Uterus (tissue), 2 donors: Measurements from ENCODE around the gene ASB10.

ENCODE experiments used
- POLR2A ChIP-seq, 2 donors: fragments of 450-650 bp; IDR thresholded peaks; one replicate each; pipeline ENCODE4 v1.6.1; 2016; ENCODE audit warnings: antibody characterized with exemption in 2 of 2, mild to moderate bottlenecking in 1 of 2, moderate library complexity in 1 of 2
- TF ChIP-seq, protein P1 (sequence below), 4 experiments: fragments of 200-600 bp in 2 of 4; fragments of 450-650 bp in 2 of 4; sonication (generic) in 2 of 4; IDR thresholded peaks; one replicate each; pipeline ENCODE4 v1.5.1; 2016 to 2019; ENCODE audit warnings: antibody characterized with exemption in 4 of 4, mild to moderate bottlenecking in 2 of 4, moderate library complexity in 1 of 4

- TF ChIP-seq, protein P1, sequence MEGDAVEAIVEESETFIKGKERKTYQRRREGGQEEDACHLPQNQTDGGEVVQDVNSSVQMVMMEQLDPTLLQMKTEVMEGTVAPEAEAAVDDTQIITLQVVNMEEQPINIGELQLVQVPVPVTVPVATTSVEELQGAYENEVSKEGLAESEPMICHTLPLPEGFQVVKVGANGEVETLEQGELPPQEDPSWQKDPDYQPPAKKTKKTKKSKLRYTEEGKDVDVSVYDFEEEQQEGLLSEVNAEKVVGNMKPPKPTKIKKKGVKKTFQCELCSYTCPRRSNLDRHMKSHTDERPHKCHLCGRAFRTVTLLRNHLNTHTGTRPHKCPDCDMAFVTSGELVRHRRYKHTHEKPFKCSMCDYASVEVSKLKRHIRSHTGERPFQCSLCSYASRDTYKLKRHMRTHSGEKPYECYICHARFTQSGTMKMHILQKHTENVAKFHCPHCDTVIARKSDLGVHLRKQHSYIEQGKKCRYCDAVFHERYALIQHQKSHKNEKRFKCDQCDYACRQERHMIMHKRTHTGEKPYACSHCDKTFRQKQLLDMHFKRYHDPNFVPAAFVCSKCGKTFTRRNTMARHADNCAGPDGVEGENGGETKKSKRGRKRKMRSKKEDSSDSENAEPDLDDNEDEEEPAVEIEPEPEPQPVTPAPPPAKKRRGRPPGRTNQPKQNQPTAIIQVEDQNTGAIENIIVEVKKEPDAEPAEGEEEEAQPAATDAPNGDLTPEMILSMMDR (IDR thresholded peaks at IDR 0.05): no peak
- no peak for TF ChIP-seq POLR2A (IDR thresholded peaks at IDR 0.05)
Measured at GRCh38 chr7:151232917-151233701, 46.1 kb upstream of the ASB10 start.
